GM19438 (cell line): ENCODE measurements around the gene ALDH9A1.
"Not testable (repeated sequence)": the region's sequence is repeated elsewhere in the genome, so short reads cannot be mapped to it uniquely, and the experiment has no call there.

Experiments
- ATAC-seq: cut with Tn5 transposase; IDR thresholded peaks from one replicate; pipeline ENCODE4 v1.9.1; 2021; ENCODE audit warnings: low read depth; ENCODE audit not compliant: unreplicated experiment

Gene ALDH9A1

GRCh38 chr1:165688046-165688445, 10.3 kb downstream of the ALDH9A1 start:
- no peak for ATAC-seq

- ATAC-seq: no peak
Measured at GRCh38 chr1:165686971-165687433, 11.4 kb downstream of the ALDH9A1 start.

DNA sequence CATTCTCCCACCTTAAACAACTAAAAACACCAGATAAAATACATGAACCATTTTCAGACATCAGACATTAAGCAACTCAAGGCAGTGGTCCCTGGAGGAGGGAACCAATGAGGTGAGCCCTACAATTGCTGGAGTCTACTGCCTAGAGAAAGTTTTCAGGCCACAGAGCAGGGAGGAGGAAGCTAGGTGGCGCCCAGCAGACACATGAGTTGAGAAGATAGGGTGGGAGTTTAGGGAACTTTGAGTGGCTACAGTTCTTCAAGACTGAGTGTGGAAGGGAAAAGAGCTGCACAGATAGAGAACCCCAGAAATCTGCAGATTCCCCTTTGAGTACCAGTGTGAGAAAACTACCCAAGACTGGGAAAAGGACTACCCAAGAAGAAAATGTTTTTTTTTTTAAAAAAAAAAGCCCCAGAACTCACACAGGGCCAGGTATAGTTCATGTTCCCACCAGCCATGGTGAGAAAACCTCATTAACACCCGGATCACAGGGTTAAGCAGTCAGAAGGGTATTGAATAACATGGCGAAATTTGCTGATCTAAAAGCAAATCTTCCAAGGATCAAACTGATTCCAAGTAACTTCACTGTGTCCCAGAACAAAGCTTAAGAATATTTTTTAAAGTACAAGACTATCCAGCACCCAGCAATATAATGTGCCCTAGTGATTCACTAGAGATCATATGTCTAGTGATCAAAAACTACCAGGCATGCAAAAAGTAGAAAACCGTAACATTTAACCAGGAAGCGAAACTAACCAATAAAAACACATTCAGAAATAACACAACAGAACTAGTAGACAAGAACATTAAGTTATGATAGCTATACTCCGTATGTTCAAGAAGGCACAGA, 12.0 kb downstream of the ALDH9A1 start:
- ATAC-seq: no peak

DNA sequence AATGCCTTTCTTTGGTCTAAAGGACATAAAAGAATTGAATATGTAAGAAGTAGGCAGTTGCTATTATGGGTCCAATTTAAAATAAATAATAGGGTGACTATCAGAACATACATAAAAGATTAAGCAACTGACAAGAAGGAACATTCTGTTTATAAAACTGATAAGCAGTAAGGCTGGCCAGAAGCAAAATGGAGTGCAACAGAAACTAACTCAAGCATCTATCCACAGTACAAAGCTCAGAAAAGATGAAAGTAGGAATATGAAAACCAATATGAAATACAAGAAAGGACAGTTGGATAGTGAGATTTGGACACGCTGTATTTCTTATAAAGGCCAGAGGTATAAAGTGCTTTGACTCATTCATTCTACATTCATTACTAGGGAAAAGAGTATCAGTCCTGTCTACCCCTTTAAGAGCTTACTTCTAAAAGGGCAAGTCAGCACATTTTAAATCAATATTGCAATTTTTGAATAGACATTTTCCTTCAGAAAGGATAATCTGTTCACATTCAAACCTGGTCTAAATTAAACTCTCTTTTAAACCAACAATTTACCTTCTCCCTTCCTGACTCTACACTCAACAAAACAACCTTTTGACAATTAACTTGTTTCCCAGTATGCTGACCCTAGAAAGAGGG, 14.4 kb downstream of the ALDH9A1 start:
- ATAC-seq: no peak

DNA sequence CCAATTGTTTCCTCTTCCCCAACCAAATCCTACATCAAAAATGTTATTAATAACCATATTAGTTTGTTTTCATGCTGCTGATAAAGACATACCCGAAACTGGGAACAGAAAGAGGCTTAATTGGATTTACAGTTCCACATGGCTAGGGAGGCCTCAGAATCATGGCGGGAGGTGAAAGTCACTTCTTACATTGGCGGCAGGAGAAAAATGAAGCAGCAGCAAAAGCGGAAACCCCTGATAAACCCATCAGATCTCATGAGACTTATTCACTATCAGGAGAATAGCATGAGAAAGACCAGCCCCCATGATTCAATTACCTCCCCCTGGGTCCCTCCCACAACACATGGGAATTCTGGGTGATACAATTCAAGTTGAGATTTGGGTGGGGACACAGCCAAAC, 17.6 kb downstream of the ALDH9A1 start:
- ATAC-seq: not testable (repeated sequence)

- ATAC-seq: no peak
Measured at GRCh38 chr1:165680303-165680702, 18.1 kb downstream of the ALDH9A1 start.

GRCh38 chr1:165679282-165680036, 18.9 kb downstream of the ALDH9A1 start:
- no peak for ATAC-seq

DNA sequence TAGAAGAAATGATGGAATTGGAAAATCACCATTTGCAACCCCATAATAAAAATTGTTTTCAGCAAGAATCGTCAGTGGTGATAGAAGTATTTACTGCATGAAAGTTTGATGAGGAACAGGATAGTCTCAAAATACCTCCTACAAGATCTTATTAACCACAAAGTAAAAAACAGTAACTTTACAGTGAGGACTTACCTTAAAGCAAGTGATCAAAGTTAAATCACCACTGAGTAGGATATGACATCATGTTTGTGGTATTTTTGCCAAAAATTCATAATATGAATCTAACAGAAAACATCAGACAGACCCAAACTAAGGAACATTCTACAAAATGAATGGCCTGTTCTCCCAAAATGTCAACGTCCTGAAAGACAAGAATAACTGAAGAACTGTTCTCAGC, 19.9 kb downstream of the ALDH9A1 start:
- ATAC-seq: no peak

DNA sequence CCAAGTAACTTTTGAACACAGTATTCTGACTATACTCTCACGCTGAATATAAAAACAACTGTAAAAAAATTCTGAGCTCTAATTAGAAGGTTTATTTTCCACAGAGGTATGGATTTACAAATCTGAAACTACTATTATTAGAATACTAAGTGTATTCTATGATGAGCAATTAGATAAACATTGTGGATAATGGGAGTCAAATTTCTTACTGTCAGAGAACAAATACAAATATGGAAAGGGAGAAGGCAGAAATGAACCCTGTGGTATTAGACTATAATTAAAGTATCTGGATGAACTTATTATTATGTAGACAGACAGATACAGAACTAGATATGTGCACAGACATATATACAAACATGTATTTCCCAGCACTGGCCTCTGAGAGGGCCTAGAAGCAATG, 22.6 kb downstream of the ALDH9A1 start:
- ATAC-seq: no peak

GRCh38 chr1:165674599-165674998, 23.8 kb downstream of the ALDH9A1 start:
- no peak for ATAC-seq

- ATAC-seq: no peak
Measured at GRCh38 chr1:165671526-165671925, 26.8 kb downstream of the ALDH9A1 start.

DNA sequence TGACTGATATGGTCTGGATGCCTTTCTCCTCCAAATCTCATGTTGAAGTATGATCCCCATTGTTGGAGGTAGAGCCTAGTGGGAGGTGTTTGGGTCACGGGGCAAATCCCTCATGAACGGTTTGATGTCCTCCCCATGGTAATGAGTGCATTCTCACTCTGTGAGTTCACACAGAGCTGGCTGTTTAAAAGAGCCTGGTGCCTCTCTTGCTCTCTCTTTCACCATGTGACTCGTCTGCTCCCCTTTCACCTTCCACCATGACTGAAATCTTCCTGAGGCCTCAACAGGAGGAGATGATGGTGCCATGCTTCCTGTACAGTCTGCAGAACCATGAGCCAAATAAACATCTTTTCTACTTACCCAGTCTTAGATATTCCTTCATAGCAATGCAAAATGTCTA, 30.2 kb downstream of the ALDH9A1 start:
- ATAC-seq: no peak

DNA sequence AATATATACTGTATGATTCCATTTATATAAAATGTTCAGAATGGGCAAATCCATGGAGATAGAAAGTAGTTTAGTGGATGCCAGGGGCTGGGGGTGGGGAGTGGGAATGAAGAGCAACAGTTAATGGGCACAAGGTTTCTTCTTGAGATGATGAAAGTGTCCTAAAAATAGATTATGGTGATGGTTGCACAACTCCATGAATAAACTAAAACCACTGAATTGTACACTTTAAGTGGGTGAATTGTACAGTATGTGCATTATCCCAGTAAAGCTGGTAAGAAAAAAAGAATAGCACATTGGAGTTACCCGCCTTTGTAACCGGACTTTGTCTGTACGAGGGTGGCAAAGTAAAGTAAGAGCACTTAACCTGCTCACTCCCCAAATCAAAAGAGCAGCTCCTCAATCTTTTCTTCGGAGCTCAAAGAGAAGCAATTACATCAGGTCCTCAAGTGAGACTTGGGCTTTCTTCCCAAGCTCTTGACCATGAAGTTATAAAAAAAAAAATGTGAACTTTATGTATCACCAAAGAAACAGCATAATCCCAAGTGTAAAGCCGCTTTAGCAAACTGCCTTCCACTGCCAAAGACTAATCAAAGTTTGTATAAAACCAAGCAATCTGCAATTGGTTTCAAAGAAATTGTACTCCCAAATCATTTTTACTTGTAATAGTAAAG, 32.1 kb downstream of the ALDH9A1 start:
- no peak for ATAC-seq

GRCh38 chr1:165662186-165662585, 36.2 kb downstream of the ALDH9A1 start:
- no peak for ATAC-seq

- ATAC-seq: no peak
Measured at GRCh38 chr1:165661703-165662102, 36.7 kb downstream of the ALDH9A1 start.

DNA sequence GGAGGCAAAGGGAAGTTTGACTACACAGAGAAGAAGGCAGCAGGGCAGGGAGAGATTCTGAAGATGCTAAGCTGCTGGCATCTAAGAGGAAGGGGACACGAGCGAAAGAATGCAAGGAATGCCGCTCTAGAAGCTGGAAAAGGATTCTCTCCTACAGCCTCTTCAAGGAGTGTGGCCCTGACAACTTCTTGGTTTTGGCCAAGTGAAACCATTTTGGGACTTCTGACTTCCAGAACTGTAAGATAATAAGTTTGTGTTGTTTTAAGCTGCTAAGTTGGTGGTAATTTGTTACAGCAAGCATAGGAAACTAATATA, 38.8 kb downstream of the ALDH9A1 start:
- no peak for ATAC-seq

- ATAC-seq: not testable (repeated sequence)
Measured at GRCh38 chr1:165658766-165659580, 39.4 kb downstream of the ALDH9A1 start.

DNA sequence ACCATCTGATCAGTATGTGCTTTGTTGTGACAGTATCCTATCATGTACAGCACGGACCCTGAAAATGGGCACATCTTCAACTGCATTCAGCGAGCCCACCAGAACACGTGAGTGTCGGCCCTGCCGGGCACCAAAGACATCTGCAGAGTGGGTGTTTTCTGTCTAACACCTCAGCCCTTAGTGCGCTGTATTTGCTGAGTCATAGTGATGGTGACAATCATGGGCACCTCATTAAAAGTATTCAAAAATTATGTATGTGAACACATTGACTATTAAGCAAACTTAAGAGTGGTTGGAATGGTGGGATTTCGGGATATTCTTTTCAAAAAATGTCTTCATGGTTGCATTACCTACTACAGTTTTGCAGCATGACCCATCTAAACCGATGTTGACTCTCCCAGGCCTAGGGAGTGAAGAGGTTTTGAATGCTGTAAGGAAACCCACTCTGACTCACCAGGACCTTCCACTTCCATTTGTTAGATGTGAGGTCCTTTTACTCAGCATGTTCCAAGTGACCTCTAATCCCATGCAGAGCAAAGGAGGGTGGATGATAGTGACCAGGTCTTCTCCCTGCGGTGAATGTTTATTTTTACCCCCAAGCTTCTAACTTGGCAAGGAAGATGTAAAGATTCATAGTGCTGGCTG, 47.3 kb downstream of the ALDH9A1 start:
- no peak for ATAC-seq

DNA sequence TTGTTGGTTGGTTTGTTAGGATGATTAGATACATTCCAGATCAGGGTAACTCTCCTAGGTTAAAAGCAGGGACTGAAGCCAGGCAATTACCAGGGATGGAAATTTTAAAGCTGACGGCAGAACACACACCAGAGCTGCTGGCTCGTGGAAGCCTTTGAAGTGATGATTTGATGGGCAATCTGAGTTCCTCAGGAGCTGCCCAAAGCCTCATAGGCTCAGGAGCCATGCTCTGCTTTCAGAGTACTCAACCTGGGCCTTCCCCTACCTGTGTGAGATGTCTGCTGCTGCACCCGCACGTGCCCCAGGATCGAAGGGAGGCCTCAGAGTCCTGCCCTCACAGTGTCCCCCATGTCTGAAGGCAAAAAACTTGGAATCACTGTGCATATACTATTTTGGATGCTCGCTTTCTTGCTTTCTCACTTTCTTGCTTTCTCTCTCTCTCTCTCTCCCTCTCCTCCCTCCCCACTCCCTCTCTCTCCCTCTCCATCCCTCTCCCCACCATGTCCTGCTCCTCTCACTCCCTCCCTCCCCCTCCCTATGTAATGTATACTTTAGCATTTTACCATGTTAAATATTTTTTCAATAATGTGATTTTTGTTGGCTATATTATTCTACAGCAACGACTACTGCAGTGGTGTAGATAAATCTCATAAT, 49.3 kb downstream of the ALDH9A1 start:
- ATAC-seq: no peak
